GM12874 (cell line): ENCODE measurements around the gene GNE.

Source experiments
- TF ChIP-seq, protein P1 (sequence below): IDR thresholded peaks from 2 replicates; pipeline ENCODE4 v1.5.1; 2011; ENCODE audit warnings: low read depth, mild to moderate bottlenecking, control low read depth, low read length, moderate library complexity; ENCODE audit not compliant: insufficient read depth

The GNE gene

DNA sequence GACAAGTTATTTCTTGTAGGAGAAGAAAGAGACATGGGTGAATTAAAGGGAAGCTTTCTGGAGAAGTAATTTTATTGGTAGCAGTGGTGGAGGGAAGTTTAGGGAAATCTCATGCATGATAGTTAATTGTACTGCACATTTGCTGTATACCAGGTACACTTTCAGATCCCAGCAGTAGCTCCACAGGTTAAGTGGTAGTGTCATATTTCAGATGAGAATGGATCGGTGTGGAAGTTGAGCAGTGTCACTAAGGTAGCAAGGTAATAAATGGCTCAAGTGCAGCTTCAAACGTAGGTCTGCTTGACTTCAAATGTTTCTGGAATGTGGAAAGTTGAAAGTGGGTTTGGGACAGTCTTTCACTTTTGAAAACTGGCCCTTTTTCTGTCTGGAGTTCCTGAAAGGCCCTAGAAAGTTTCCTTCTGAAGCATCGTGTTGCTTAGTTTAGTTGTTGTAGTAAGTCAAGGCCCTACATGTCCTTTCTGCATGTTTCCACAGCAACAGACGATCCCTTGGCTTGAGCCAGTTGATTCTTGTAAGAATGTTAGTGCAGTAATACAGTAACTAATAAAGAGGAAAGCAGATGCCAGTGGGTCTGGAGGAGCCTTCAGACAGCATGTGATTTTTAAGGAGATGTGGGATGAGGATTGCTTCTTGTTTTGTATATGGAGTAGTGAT lies 63.8 kb downstream of the GNE start:
- TF ChIP-seq, protein P1, sequence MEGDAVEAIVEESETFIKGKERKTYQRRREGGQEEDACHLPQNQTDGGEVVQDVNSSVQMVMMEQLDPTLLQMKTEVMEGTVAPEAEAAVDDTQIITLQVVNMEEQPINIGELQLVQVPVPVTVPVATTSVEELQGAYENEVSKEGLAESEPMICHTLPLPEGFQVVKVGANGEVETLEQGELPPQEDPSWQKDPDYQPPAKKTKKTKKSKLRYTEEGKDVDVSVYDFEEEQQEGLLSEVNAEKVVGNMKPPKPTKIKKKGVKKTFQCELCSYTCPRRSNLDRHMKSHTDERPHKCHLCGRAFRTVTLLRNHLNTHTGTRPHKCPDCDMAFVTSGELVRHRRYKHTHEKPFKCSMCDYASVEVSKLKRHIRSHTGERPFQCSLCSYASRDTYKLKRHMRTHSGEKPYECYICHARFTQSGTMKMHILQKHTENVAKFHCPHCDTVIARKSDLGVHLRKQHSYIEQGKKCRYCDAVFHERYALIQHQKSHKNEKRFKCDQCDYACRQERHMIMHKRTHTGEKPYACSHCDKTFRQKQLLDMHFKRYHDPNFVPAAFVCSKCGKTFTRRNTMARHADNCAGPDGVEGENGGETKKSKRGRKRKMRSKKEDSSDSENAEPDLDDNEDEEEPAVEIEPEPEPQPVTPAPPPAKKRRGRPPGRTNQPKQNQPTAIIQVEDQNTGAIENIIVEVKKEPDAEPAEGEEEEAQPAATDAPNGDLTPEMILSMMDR = no peak

DNA sequence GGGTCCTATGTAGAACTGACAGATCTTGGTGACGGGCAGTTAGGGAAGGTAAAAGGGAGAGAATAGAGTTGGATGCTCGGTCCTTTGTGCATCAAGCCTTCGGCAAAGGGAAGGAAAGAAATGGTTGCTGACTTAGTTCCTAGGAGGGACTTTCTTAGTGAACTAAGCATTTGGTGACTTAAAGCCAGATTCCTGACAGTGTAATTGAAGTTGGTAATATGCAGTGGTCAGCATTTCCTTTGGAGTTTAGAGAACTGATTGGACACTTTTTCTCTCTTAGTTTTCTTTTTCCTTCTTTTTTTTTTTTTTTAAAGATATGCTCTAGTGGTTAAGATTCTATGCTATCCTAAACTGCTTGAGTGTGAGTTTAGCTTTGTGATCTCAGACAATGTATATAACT lies 65.2 kb downstream of the GNE start:
- TF ChIP-seq, protein P1 = no peak

DNA sequence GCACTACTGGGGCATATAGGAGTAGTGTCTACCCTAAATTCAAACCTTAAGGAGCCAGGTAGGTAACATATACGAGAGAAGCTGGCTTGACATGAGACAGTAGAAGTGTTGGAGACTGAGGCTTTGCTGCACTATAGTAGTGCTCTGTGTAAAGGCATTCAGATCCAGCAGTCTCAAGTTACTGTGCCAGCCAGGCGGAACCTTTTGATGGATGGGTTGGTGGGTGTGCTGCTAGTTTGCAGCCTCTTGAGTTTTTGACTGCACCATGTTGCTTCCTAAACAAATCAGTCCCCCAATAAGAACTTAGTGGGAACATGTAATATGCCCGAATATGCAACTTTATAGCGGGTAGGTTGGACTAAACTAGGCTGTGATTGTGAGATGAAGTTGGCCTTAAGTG lies 66.1 kb downstream of the GNE start:
- TF ChIP-seq, protein P1 = no peak

DNA sequence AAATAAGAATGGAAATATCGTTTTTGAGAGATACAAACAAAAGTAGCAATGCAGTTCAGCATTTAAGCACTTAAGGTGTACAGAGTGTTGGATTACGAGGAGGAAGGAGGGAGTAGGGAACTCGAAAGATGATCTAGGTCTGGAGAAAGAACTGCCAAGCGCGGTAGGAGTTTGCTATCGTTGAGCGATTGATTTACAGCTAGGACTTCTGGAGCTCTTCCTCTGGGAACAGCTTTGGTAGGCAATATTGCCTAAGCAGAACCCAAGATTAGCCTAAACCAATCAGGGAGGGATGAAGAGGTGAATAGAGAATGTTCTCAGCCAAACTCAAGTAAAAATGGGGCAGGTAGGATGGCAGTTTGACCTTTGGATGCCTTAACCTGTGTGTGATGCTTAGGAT lies 66.6 kb downstream of the GNE start:
- TF ChIP-seq, protein P1 = no peak

DNA sequence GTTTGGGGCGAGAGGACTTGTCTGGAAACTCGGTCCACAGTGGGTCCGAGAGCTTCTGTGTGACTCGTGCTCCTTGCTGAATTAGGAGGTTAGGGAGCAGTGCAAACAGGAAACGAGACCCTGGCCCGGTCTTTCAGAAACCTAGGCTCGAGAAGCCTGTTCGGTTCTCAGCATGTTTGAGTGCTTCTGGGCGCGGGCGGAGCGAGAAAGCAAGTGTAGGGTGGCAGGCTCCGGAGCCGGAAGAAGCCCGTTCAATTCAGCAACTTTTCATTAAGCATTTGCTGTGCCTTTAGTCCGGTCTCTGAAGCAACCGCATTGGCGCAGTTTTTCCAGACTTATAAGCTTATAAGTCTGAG lies 67.0 kb downstream of the GNE start:
- TF ChIP-seq, protein P1 = no peak

DNA sequence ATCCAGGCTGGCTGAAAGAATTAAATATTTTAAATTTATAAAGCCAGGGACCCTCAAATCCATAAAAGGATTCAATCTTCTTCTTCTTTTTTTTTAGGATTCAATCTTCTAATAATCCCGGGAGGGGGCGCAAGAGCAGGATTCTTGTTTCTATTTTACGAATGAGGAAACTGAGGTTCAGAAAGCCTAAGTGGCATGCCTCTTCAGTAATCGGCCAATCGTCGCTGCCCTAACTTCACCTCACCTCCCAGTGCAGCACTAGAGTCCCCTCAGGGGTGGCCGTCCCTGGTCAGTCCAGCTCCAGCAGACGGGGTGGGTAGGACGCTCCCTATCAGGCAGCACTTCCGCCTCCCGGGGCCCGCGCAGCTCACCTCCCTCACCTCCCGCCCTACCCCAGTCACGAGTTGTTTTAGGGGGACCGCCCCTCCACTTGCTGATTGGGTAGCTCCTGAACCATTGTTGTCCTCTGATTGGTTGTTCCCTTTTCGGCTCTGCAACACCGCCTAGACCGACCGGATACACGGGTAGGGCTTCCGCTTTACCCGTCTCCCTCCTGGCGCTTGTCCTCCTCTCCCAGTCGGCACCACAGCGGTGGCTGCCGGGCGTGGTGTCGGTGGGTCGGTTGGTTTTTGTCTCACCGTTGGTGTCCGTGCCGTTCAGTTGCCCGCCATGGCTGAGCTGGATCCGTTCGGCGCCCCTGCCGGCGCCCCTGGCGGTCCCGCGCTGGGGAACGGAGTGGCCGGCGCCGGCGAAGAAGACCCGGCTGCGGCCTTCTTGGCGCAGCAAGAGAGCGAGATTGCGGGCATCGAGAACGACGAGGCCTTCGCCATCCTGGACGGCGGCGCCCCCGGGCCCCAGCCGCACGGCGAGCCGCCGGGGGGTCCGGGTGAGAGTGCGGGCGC lies 67.6 kb downstream of the GNE start, which contains the start of gene CLTA:
TSS of gene CLTA (plus strand) at position 534 of the 902 bp plus-strand sequence. CDS start at position 670, 136 bp downstream.
- TF ChIP-seq, protein P1 = peak; percentile 38

DNA sequence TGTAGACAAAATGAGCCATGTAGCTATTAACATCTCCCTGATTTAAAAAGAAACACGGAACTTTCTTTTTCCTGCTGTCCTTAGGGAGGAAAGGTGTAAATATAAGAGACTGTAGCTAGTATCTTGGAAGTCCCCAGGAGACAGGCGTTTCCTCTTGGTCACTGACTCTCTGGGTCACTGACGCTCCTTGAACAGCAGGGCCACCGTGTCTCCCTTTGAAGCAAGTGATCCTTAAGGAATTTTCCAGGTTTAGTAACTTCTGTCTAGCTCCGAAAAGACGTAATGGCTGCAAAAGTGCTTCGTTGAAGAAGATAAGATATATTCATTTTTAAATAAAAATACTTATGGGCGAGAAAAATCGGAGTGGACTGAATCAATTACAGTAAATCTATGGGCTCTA lies 68.3 kb downstream of the GNE start:
- TF ChIP-seq, protein P1 = no peak
